SK-N-SH treated with all-trans-retinoic acid at 6 μM for 48 hours (cell line): Measurements from ENCODE around the gene TGFA.

Experiments
- ATAC-seq: fragments of 200-7000 bp; cut with Tn5 transposase; 3 replicates; pipeline ENCODE4 v1.9.1; 2020; ENCODE audit warnings: mild to moderate bottlenecking, moderate library complexity
- ARNTL ChIP-seq: fragments of 450-650 bp; formaldehyde crosslinking; IDR thresholded peaks from 2 replicates; pipeline ENCODE4 v1.5.0; 2020; ENCODE audit warnings: low read depth, mild to moderate bottlenecking, moderate library complexity, borderline replicate concordance
- CREB5 ChIP-seq: fragments of 250-450 bp; sonication (Bioruptor Pico); IDR thresholded peaks from 2 replicates; pipeline ENCODE4 v1.5.1; 2020; ENCODE audit warnings: low read depth, mild to moderate bottlenecking, moderate library complexity
- CSRNP3 ChIP-seq: fragments of 250-450 bp; sonication (Bioruptor Pico); IDR thresholded peaks from 2 replicates; pipeline ENCODE4 v1.5.1; 2021; ENCODE audit warnings: mild to moderate bottlenecking, moderate library complexity
- ESRRG ChIP-seq: fragments of 250-450 bp; sonication (Bioruptor Pico); IDR thresholded peaks from 2 replicates; pipeline ENCODE4 v1.6.1; 2021; ENCODE audit warnings: mild to moderate bottlenecking
- GLIS3 ChIP-seq: fragments of 250-450 bp; sonication (Bioruptor Pico); IDR thresholded peaks from 2 replicates; pipeline ENCODE4 v1.5.0; 2020; ENCODE audit warnings: mild to moderate bottlenecking, moderate library complexity
- ISL1 ChIP-seq: fragments of 250-450 bp; sonication (Bioruptor Pico); IDR thresholded peaks from 2 replicates; pipeline ENCODE4 v2.1.2; 2022; ENCODE audit warnings: mild to moderate bottlenecking, moderate library complexity
- OSR1 ChIP-seq: fragments of 250-450 bp; sonication (Bioruptor Pico); IDR thresholded peaks from 2 replicates; pipeline ENCODE4 v1.8.0; 2022; ENCODE audit warnings: moderate library complexity, mild to moderate bottlenecking, inconsistent platforms
- PATZ1 ChIP-seq: fragments of 250-450 bp; sonication (Bioruptor Pico); IDR thresholded peaks from 2 replicates; pipeline ENCODE4 v1.8.0; 2020; ENCODE audit warnings: mild to moderate bottlenecking, moderate library complexity, borderline replicate concordance
- POU6F1 ChIP-seq: fragments of 250-450 bp; sonication (Bioruptor Pico); IDR thresholded peaks from 2 replicates; pipeline ENCODE4 v1.8.0; 2021; ENCODE audit warnings: low read depth, mild to moderate bottlenecking, moderate library complexity, borderline replicate concordance
- PPARA ChIP-seq: fragments of 250-450 bp; sonication (Bioruptor Pico); IDR thresholded peaks from 2 replicates; pipeline ENCODE4 v1.5.0; 2020; ENCODE audit warnings: mild to moderate bottlenecking, borderline replicate concordance
- SNAI2 ChIP-seq: fragments of 250-450 bp; sonication (Bioruptor Pico); IDR thresholded peaks from 2 replicates; pipeline ENCODE4 v1.5.0; 2020; ENCODE audit warnings: mild to moderate bottlenecking, moderate library complexity
- TCF4 ChIP-seq: fragments of 250-450 bp; sonication (Bioruptor Pico); IDR thresholded peaks from 2 replicates; pipeline ENCODE4 v1.8.0; 2021; ENCODE audit warnings: mild to moderate bottlenecking, moderate library complexity, borderline replicate concordance
- TOX ChIP-seq: fragments of 250-450 bp; sonication (Bioruptor Pico); IDR thresholded peaks from 2 replicates; pipeline ENCODE4 v1.8.0; 2021; ENCODE audit warnings: mild to moderate bottlenecking, moderate library complexity, borderline replicate concordance
- ZC3H10 ChIP-seq: fragments of 250-450 bp; sonication (Bioruptor Pico); IDR thresholded peaks from 2 replicates; pipeline ENCODE4 v1.5.1; 2021; ENCODE audit warnings: mild to moderate bottlenecking, moderate library complexity
- ZFP30 ChIP-seq: fragments of 450-650 bp; formaldehyde crosslinking; IDR thresholded peaks from 2 replicates; pipeline ENCODE4 v1.5.0; 2022; ENCODE audit warnings: mild to moderate bottlenecking, moderate library complexity
- ZNF565 ChIP-seq: fragments of 450-650 bp; formaldehyde crosslinking; conservative IDR thresholded peaks from 2 replicates; pipeline ENCODE4 v1.5.0; 2020; ENCODE audit warnings: low read depth, mild to moderate bottlenecking, moderate library complexity
- ZNF70 ChIP-seq: fragments of 450-650 bp; formaldehyde crosslinking; IDR thresholded peaks from 2 replicates; pipeline ENCODE4 v1.5.0; 2020; ENCODE audit warnings: mild to moderate bottlenecking, moderate library complexity
- ZNF8 ChIP-seq: fragments of 450-650 bp; formaldehyde crosslinking; IDR thresholded peaks from 2 replicates; pipeline ENCODE4 v1.5.0; 2020; ENCODE audit warnings: mild to moderate bottlenecking, moderate library complexity

Gene TGFA

GRCh38 chr2:70511971-70512729, 41.5 kb downstream of the TGFA start:
- TF ChIP-seq ZC3H10 (CRISPR knock-in tag) (no peak), PATZ1 (CRISPR knock-in tag) (no peak)
- ATAC-seq, result no peak

GRCh38 chr2:70510313-70510712, 43.3 kb downstream of the TGFA start:
- no peak for TF ChIP-seq ZNF565 (CRISPR knock-in tag)
- no peak for TF ChIP-seq OSR1 (CRISPR knock-in tag)
- TF ChIP-seq ESRRG (CRISPR knock-in tag), result no peak

GRCh38 chr2:70509565-70509964, 44.1 kb downstream of the TGFA start:
- no peak for ATAC-seq
- TF ChIP-seq GLIS3 (CRISPR knock-in tag) (no peak), PATZ1 (CRISPR knock-in tag) (no peak), POU6F1 (CRISPR knock-in tag) (no peak), ARNTL (CRISPR knock-in tag) (no peak), ISL1 (no peak), SNAI2 (no peak), ESRRG (CRISPR knock-in tag) (no peak), OSR1 (CRISPR knock-in tag) (no peak)

More at GRCh38 chr2:70510313-70510712, 43.3 kb downstream of the TGFA start:
- no peak for ATAC-seq

GRCh38 chr2:70508711-70509462, 44.7 kb downstream of the TGFA start:
- ATAC-seq, result no peak
- TF ChIP-seq PPARA, result no peak
- TF ChIP-seq POU6F1 (CRISPR knock-in tag), result no peak
- TF ChIP-seq OSR1 (CRISPR knock-in tag), result no peak
- TF ChIP-seq TOX (CRISPR knock-in tag), result no peak
- TF ChIP-seq ZNF70 (CRISPR knock-in tag), result no peak
- TF ChIP-seq ZNF8 (CRISPR knock-in tag), result no peak
- TF ChIP-seq ZFP30 (CRISPR knock-in tag), result no peak
- TF ChIP-seq GLIS3 (CRISPR knock-in tag), result no peak
- no peak for TF ChIP-seq CSRNP3 (CRISPR knock-in tag)
- no peak for TF ChIP-seq SNAI2
- TF ChIP-seq CREB5 (CRISPR knock-in tag), result no peak
- TF ChIP-seq ZNF565 (CRISPR knock-in tag), result no peak
- TF ChIP-seq PATZ1 (CRISPR knock-in tag), result no peak
- TF ChIP-seq ISL1, result no peak
- no peak for TF ChIP-seq TCF4 (CRISPR knock-in tag)
